OCI-LY7 (cell line): ENCODE data around the gene KAZN. TPM values are rescaled to one million over a fixed set of nuclear protein-coding genes. Genes with fewer than 3 reads are reported as not detected.

Source experiments
- BruUV-seq: library from RNA; stranded (reverse); fragments of 400-500 nt; replicated peaks from 2 replicates; lab custom pipeline; 2021; lab: Mats Ljungman, UMichigan
- CTCF ChIA-PET: fragments of 300-600 bp; sonication (Branson Sonifier 250); formaldehyde crosslinking; loops from one replicate; lab custom pipeline; 2022; ENCODE audit warnings: antibody characterized with exemption; ENCODE audit not compliant: unreplicated experiment; lab: Charles Lee
- POLR2A ChIA-PET: fragments of 300-600 bp; sonication (Branson Sonifier 250); formaldehyde crosslinking; loops from one replicate; lab custom pipeline; 2022; ENCODE audit warnings: antibody characterized with exemption; lab: Charles Lee
- DNase-seq: peaks from one replicate; pipeline ENCODE4 v3.0.0-alpha.2; 2015; ENCODE audit warnings: low spot score
- H2AFZ ChIP-seq: fragments of 200-600 bp; sonication (generic), shearing (Covaris generic); 2 replicates; pipeline ENCODE4 v1.6.1; 2014; ENCODE audit warnings: mild to moderate bottlenecking, antibody characterized with exemption, low read length, moderate library complexity
- H3K27ac ChIP-seq: fragments of 200-600 bp; sonication (generic); 2 replicates; pipeline ENCODE4 v1.5.1; 2014; ENCODE audit warnings: mixed run types, low read depth, mild to moderate bottlenecking, moderate library complexity, low read length, inconsistent platforms; ENCODE audit not compliant: poor library complexity, severe bottlenecking
- H3K36me3 ChIP-seq: fragments of 200-600 bp; sonication (generic); 2 replicates; pipeline ENCODE4 v1.6.1; 2014; ENCODE audit warnings: mild to moderate bottlenecking, antibody characterized with exemption, low read length, moderate library complexity, mixed read lengths; ENCODE audit not compliant: insufficient read depth
- H3K4me1 ChIP-seq: fragments of 200-600 bp; sonication (generic); 2 replicates; pipeline ENCODE4 v1.5.1; 2014; ENCODE audit warnings: mild to moderate bottlenecking, low read length; ENCODE audit not compliant: insufficient read depth, poor library complexity, severe bottlenecking
- H3K4me2 ChIP-seq: fragments of 200-600 bp; sonication (generic); 2 replicates; pipeline ENCODE4 v1.6.1; 2014; ENCODE audit warnings: mild to moderate bottlenecking, low read length
- H3K4me3 ChIP-seq: fragments of 200-600 bp; sonication (generic); 2 replicates; pipeline ENCODE4 v1.5.1; 2014; ENCODE audit warnings: mild to moderate bottlenecking, low read depth, low read length; ENCODE audit not compliant: poor library complexity, severe bottlenecking
- H3K79me2 ChIP-seq: fragments of 200-600 bp; sonication (generic); 2 replicates; pipeline ENCODE4 v1.6.1; 2016; ENCODE audit warnings: low read depth, mild to moderate bottlenecking, low read length, moderate library complexity, mixed read lengths; ENCODE audit not compliant: insufficient read depth
- H3K9me2 ChIP-seq: fragments of 200-600 bp; sonication (generic); 2 replicates; pipeline ENCODE4 v1.6.1; 2016; ENCODE audit warnings: mild to moderate bottlenecking, low read length, mixed read lengths; ENCODE audit not compliant: insufficient read depth
- H3K9me3 ChIP-seq: fragments of 200-600 bp; sonication (generic); 2 replicates; pipeline ENCODE4 v1.6.1; 2014; ENCODE audit warnings: mild to moderate bottlenecking, mixed run types, low read length, mixed read lengths
- H4K20me1 ChIP-seq: fragments of 200-600 bp; sonication (generic); 2 replicates; pipeline ENCODE4 v1.6.1; 2014; ENCODE audit warnings: mild to moderate bottlenecking, antibody characterized with exemption, low read length, moderate library complexity, mixed read lengths; ENCODE audit not compliant: insufficient read depth
- CTCF ChIP-seq: fragments of 200-600 bp; sonication (generic); conservative IDR thresholded peaks from 2 replicates; pipeline ENCODE4 v1.5.1; 2014; ENCODE audit warnings: mild to moderate bottlenecking, antibody characterized with exemption, low read length, moderate library complexity, mixed read lengths
- EZH2phosphoT487 ChIP-seq: fragments of 200-600 bp; sonication (generic); IDR thresholded peaks from 2 replicates; pipeline ENCODE4 v1.6.1; 2018; ENCODE audit warnings: low read depth, borderline replicate concordance, mild to moderate bottlenecking, mixed run types, antibody characterized with exemption, low read length, moderate library complexity, mixed read lengths
- intact Hi-C: fragments of 100-400 bp; cut with micrococcal nuclease; formaldehyde crosslinking; loops from one replicate; pipeline ENCODE4 v1.10.0; 2022; ENCODE audit not compliant: unreplicated experiment
- total RNA-seq, 2 experiments: library from RNA; depleted of rRNA in 1 of 2; stranded (reverse); fragments of >200 nt in 1 of 2; shearing (Covaris generic) in 1 of 2; gene quantifications; 2 replicates each; pipeline ENCODE4 v1.2.3, GENCODE V29; 2014 to 2022

The KAZN gene
- total RNA-seq, 2 experiments from 2014 or later, result 0.40 to 2.4 TPM

GRCh38 chr1:14871218-14871970 is 272.9 kb downstream of the KAZN start:
- no peaks in the 10 kb centered on the region for H3K4me1 ChIP-seq
- DNase-seq, result no peak
- H3K79me2 ChIP-seq, result no peaks in the 10 kb centered on the region
- no peak overlapping the region for H3K4me2 ChIP-seq
- TF ChIP-seq CTCF (no peak), EZH2phosphoT487 (no peak)
- intact Hi-C loops, result no loop called here
- CTCF ChIA-PET, result no interaction called here
- no peak overlapping the region for H3K27ac ChIP-seq
- H3K9me2 ChIP-seq, result no peaks in the 10 kb centered on the region
- H4K20me1 ChIP-seq, result no peaks in the 10 kb centered on the region
- no peak overlapping the region for H3K4me3 ChIP-seq
- POLR2A ChIA-PET, result interaction anchor here (0.6 to 1.3 kb wide), 2 partner anchors 10 to 425 kb away, joined by 3 to 4 read pairs; no protein-coding TSS in a partner anchor
- H3K36me3 ChIP-seq, result no peaks in the 10 kb centered on the region
- H3K9me3 ChIP-seq, result no peaks in the 10 kb centered on the region
- BruUV-seq, result no TSS peak
- no peak overlapping the region for H2AFZ ChIP-seq

GRCh38 chr1:14872762-14873161 is 274.3 kb downstream of the KAZN start:
- no TSS peak for BruUV-seq
- Histone ChIP-seq H3K4me3 (no peak overlapping the region), H3K36me3 (no peaks in the 10 kb centered on the region), H3K4me1 (no peaks in the 10 kb centered on the region), H3K9me2 (no peaks in the 10 kb centered on the region), H3K27ac (no peak overlapping the region), H2AFZ (no peak overlapping the region), H3K4me2 (no peak overlapping the region), H3K9me3 (no peaks in the 10 kb centered on the region), H4K20me1 (no peaks in the 10 kb centered on the region), H3K79me2 (no peaks in the 10 kb centered on the region)
- no peak for TF ChIP-seq EZH2phosphoT487
- TF ChIP-seq CTCF, result no peak
- ChIA-PET CTCF (no interaction called here), POLR2A (interaction anchor here (0.6 kb wide), 1 partner anchor 123 kb away, joined by 3 read pairs; no protein-coding TSS in a partner anchor)
- DNase-seq, result no peak
- intact Hi-C loops, result no loop called here

- TF ChIP-seq CTCF, result no peak
- TF ChIP-seq EZH2phosphoT487, result no peak
- BruUV-seq, result no TSS peak
- CTCF ChIA-PET, result no interaction called here
These were observed 275.2 kb downstream of the KAZN start for GRCh38 chr1:14873677-14874076.

More at GRCh38 chr1:14873677-14874076, 275.2 kb downstream of the KAZN start:
- POLR2A ChIA-PET, result no interaction called here
- H3K4me2 ChIP-seq, result no peak overlapping the region
- H3K36me3 ChIP-seq, result no peaks in the 10 kb centered on the region
- no peaks in the 10 kb centered on the region for H3K4me1 ChIP-seq
- H3K4me3 ChIP-seq, result no peak overlapping the region
- no peaks in the 10 kb centered on the region for H3K79me2 ChIP-seq
- intact Hi-C loops, result no loop called here
- H3K9me2 ChIP-seq, result no peaks in the 10 kb centered on the region
- no peak for DNase-seq
- H4K20me1 ChIP-seq, result no peaks in the 10 kb centered on the region
- H3K9me3 ChIP-seq, result no peaks in the 10 kb centered on the region
- H3K27ac ChIP-seq, result no peak overlapping the region
- no peak overlapping the region for H2AFZ ChIP-seq
